ENCODE data around the gene VTCN1. TPM values are rescaled to one million over a fixed set of nuclear protein-coding genes. Genes with fewer than 3 reads are reported as not detected.

VTCN1 gene
- total RNA-seq, 1 donor from 2014 or later = not detected

DNA sequence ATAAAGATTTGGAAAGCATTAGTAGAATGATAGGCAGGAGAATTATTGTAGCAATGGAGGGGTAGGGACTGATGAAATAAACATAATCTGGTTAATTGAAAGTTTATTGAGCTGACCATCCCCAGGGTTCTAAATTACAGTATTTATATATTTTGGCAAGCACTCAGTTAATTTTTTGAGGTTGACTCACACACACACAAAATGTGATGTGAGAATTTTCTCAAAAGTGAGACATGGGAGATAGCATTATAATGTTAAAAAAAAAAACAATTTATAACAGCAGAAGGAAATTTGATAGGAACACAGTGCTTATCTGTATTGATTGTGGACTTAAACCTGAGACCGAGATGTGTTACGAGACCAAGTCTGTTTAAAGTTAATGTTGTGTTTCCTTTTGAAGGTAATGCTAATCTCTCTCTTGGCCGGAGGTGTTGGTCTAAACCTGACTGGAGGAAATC is 113.7 kb downstream of the VTCN1 start:
- DNase-seq (ENCODE audit: low read depth in 2 of 2) = peak in 1 of 2 donors; percentile 11

DNA sequence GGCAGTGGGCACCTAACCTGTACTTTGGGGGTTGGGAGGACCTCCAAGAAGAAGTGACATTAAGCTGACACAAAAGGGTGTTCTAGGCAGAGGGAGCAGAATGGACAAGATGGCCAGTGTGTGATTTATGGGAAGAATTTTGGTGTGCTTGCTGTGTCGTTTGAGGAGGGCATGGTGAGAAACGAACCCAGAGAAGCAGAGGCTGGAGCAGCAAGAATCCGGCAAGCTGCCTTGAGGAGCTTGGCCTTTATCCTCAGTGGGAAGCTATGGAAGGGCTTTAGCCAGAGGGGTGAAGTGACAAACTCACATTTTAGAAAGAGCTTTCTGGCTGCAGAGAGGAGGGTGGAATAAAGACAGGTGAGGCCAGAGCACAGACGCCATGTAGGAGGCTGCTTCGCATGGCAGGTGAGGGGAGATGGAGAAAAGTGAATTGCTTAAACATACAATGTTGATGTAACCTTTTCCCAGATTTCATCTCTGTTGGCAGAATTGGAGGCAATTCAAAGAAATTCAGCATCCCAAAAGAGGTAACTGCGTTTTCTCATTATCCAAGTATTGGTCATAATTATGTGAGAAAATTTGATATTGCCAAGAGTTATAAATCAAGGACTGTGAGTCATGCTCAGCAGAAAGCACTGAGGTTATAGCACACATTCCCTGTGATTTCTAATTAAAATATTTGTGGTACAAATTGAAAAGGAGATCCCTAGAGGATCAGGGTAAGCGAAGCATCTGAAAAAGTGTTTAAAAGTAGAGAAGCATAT is 115.7 kb downstream of the VTCN1 start:
- DNase-seq (ENCODE audit: low read depth in 2 of 2) = peak in 1 of 2 donors; percentile 8

DNA sequence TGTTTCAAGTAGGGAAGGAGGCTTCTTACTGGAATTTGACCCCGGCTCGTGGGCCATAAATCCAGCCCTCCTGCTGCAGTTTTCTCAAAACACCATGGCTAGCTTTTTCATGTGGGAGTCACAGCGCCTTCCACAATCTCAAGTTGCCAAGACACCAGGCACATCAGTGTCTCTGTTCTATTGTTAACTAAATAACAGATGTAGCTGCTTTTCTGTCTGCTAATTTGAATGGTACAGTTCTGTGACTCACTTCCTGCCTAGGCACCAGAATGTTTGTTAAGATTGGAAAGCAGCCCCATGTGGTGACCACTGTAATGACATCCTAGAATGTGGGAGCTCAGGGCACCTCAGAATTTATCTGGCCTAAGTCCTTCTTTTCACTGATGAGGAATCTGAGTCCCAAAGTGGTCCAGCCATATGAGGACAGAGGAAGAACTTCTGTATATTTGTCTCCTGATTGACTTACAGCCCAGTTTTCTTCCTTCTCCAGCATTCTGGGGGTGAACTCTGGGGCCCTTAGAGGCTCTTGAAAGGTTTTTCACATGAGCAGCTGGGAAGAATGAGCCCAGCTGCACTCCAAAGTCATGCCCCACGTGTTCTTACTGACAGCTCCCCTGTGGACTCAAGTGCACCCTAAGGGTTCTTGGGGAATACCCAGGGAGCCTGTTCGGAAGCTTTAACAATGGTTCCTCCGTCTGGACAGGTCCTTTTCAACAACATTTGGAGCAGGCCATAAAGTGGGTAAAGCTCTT is 116.7 kb downstream of the VTCN1 start:
- DNase-seq (ENCODE audit: low read depth in 2 of 2) = peak; percentile 36 to 91

Other genes starting within 250 kb of the VTCN1 start
- gene CD101, start 209.2 kb downstream of the VTCN1 start, total RNA-seq = 0.39 and 0.51 TPM in 2 replicates
- gene TTF2, start 150.6 kb downstream of the VTCN1 start, total RNA-seq = 9.0 and 12.3 TPM in 2 replicates
- 0.90 and 2.1 TPM in 2 replicates for gene TRIM45, start 89.2 kb downstream of the VTCN1 start, total RNA-seq
- gene MAN1A2, start 156.5 kb upstream of the VTCN1 start, total RNA-seq = 33.9 and 38.2 TPM in 2 replicates